ENCODE data around the gene RRAGC.

RRAGC gene

GRCh38 chr1:38788341-38789336, 70.9 kb downstream of the RRAGC start:
- no peak overlapping the region for H3K4me3 Mint-ChIP-seq
- H3K27ac Mint-ChIP-seq = no peak overlapping the region
- peaks cover 55% of the 10 kb centered on the region for H3K4me1 Mint-ChIP-seq
- TF ChIP-seq CTCF (IDR thresholded peaks at IDR 0.05) = no peak
- H3K9me3 Mint-ChIP-seq = peaks cover 5% of the 10 kb centered on the region
- peaks cover 27% of the 10 kb centered on the region for H3K27me3 Mint-ChIP-seq (ENCODE audit: low read depth, poor library complexity)
- H3K36me3 Mint-ChIP-seq (ENCODE audit: low read depth) = no peaks in the 10 kb centered on the region
- DNase-seq = no peak
